Measurements from ENCODE around the gene ALPK1.
A peak's percentile ranks its signal among the peaks of the same experiment; 100 is the strongest.

The ALPK1 gene

DNA sequence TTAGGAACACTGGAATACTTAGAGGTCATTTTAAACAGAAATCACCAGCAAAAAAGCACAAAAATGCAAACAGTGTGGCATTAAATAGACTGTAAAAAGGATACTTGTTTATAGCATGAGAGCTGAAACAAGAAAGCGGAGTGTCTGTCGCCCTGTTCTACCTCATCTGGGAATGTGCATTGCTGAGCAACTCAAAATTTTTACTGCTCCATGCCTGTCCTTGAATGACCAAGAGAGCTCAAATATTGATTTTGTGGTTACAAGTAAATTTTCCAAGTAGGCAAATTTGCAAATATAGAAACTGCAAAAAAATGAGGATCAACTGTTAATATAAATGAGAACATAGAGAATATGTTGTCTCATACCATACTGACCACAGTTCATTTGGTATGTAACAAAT is 40.1 kb upstream of the ALPK1 start:
- TF ChIP-seq ZC3H10 (CRISPR knock-in tag; IDR thresholded peaks at IDR 0.05) (no peak), TCF4 (CRISPR knock-in tag; IDR thresholded peaks at IDR 0.05; ENCODE audit: borderline replicate concordance) (no peak), TOX (CRISPR knock-in tag; IDR thresholded peaks at IDR 0.05; ENCODE audit: borderline replicate concordance) (no peak), ARNTL (CRISPR knock-in tag; IDR thresholded peaks at IDR 0.05; ENCODE audit: borderline replicate concordance, low read depth) (no peak), SNAI2 (CRISPR knock-in tag; IDR thresholded peaks at IDR 0.05) (no peak), ZNF70 (CRISPR knock-in tag; IDR thresholded peaks at IDR 0.05) (no peak), ISL1 (CRISPR knock-in tag; IDR thresholded peaks at IDR 0.05) (no peak), ZFP3 (CRISPR knock-in tag; IDR thresholded peaks at IDR 0.05) (no peak), OSR1 (CRISPR knock-in tag; IDR thresholded peaks at IDR 0.05) (no peak), ZNF8 (CRISPR knock-in tag; IDR thresholded peaks at IDR 0.05) (no peak), CSDC2 (CRISPR knock-in tag; IDR thresholded peaks at IDR 0.05) (no peak)
- TF ChIP-seq, protein P1, sequence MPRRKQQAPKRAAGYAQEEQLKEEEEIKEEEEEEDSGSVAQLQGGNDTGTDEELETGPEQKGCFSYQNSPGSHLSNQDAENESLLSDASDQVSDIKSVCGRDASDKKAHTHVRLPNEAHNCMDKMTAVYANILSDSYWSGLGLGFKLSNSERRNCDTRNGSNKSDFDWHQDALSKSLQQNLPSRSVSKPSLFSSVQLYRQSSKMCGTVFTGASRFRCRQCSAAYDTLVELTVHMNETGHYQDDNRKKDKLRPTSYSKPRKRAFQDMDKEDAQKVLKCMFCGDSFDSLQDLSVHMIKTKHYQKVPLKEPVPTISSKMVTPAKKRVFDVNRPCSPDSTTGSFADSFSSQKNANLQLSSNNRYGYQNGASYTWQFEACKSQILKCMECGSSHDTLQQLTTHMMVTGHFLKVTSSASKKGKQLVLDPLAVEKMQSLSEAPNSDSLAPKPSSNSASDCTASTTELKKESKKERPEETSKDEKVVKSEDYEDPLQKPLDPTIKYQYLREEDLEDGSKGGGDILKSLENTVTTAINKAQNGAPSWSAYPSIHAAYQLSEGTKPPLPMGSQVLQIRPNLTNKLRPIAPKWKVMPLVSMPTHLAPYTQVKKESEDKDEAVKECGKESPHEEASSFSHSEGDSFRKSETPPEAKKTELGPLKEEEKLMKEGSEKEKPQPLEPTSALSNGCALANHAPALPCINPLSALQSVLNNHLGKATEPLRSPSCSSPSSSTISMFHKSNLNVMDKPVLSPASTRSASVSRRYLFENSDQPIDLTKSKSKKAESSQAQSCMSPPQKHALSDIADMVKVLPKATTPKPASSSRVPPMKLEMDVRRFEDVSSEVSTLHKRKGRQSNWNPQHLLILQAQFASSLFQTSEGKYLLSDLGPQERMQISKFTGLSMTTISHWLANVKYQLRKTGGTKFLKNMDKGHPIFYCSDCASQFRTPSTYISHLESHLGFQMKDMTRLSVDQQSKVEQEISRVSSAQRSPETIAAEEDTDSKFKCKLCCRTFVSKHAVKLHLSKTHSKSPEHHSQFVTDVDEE (CRISPR knock-in tag; IDR thresholded peaks at IDR 0.05), result no peak
- TF ChIP-seq, protein P2, sequence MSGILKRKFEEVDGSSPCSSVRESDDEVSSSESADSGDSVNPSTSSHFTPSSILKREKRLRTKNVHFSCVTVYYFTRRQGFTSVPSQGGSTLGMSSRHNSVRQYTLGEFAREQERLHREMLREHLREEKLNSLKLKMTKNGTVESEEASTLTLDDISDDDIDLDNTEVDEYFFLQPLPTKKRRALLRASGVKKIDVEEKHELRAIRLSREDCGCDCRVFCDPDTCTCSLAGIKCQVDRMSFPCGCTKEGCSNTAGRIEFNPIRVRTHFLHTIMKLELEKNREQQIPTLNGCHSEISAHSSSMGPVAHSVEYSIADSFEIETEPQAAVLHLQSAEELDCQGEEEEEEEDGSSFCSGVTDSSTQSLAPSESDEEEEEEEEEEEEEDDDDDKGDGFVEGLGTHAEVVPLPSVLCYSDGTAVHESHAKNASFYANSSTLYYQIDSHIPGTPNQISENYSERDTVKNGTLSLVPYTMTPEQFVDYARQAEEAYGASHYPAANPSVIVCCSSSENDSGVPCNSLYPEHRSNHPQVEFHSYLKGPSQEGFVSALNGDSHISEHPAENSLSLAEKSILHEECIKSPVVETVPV (CRISPR knock-in tag; IDR thresholded peaks at IDR 0.05), result no peak
- no peak for ATAC-seq

DNA sequence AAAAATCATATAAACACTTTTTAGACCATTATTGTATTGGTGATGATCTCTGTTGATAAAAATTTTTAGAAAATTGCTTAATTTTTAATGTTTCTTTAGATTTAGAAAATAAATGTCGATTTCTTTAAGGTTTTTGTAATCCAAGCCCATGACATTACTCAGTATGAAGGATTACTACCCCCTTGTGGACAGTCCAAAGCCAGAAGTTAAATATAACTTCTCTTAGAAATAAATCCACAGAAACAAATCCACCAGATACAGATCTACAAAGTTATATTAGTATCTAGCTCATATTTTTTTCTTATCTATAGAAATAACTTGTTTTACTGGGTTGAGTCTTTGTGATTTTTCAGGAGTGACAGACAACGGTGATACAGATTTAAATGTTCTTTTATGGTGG is 30.3 kb upstream of the ALPK1 start:
- ATAC-seq, result peak; percentile 67
- TF ChIP-seq ZC3H10 (CRISPR knock-in tag; IDR thresholded peaks at IDR 0.05) (no peak), ZNF8 (CRISPR knock-in tag; IDR thresholded peaks at IDR 0.05) (no peak), GLIS3 (CRISPR knock-in tag; IDR thresholded peaks at IDR 0.05) (no peak), OSR1 (CRISPR knock-in tag; IDR thresholded peaks at IDR 0.05) (no peak), BACH2 (CRISPR knock-in tag; IDR thresholded peaks at IDR 0.05; ENCODE audit: borderline replicate concordance) (no peak), CSDC2 (CRISPR knock-in tag; IDR thresholded peaks at IDR 0.05) (no peak), ZNF70 (CRISPR knock-in tag; IDR thresholded peaks at IDR 0.05) (no peak), ARNTL (CRISPR knock-in tag; IDR thresholded peaks at IDR 0.05; ENCODE audit: borderline replicate concordance, low read depth) (no peak), SNAI2 (CRISPR knock-in tag; IDR thresholded peaks at IDR 0.05) (no peak), ESRRG (CRISPR knock-in tag; IDR thresholded peaks at IDR 0.05) (no peak), ZFP3 (CRISPR knock-in tag; IDR thresholded peaks at IDR 0.05) (no peak), ZFP30 (CRISPR knock-in tag; IDR thresholded peaks at IDR 0.05) (no peak), RARB (CRISPR knock-in tag; IDR thresholded peaks at IDR 0.05) (no peak)
- TF ChIP-seq, protein P1 (CRISPR knock-in tag; IDR thresholded peaks at IDR 0.05), result no peak
- TF ChIP-seq, protein P2 (CRISPR knock-in tag; IDR thresholded peaks at IDR 0.05), result no peak
- TF ChIP-seq, protein P3, sequence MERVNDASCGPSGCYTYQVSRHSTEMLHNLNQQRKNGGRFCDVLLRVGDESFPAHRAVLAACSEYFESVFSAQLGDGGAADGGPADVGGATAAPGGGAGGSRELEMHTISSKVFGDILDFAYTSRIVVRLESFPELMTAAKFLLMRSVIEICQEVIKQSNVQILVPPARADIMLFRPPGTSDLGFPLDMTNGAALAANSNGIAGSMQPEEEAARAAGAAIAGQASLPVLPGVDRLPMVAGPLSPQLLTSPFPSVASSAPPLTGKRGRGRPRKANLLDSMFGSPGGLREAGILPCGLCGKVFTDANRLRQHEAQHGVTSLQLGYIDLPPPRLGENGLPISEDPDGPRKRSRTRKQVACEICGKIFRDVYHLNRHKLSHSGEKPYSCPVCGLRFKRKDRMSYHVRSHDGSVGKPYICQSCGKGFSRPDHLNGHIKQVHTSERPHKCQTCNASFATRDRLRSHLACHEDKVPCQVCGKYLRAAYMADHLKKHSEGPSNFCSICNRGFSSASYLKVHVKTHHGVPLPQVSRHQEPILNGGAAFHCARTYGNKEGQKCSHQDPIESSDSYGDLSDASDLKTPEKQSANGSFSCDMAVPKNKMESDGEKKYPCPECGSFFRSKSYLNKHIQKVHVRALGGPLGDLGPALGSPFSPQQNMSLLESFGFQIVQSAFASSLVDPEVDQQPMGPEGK (CRISPR knock-in tag; IDR thresholded peaks at IDR 0.05; ENCODE audit: borderline replicate concordance), result no peak
- TF ChIP-seq, protein P4, sequence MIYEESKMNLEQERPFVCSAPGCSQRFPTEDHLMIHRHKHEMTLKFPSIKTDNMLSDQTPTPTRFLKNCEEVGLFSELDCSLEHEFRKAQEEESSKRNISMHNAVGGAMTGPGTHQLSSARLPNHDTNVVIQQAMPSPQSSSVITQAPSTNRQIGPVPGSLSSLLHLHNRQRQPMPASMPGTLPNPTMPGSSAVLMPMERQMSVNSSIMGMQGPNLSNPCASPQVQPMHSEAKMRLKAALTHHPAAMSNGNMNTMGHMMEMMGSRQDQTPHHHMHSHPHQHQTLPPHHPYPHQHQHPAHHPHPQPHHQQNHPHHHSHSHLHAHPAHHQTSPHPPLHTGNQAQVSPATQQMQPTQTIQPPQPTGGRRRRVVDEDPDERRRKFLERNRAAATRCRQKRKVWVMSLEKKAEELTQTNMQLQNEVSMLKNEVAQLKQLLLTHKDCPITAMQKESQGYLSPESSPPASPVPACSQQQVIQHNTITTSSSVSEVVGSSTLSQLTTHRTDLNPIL (CRISPR knock-in tag; IDR thresholded peaks at IDR 0.05; ENCODE audit: low read depth), result no peak
- TF ChIP-seq, protein P5, sequence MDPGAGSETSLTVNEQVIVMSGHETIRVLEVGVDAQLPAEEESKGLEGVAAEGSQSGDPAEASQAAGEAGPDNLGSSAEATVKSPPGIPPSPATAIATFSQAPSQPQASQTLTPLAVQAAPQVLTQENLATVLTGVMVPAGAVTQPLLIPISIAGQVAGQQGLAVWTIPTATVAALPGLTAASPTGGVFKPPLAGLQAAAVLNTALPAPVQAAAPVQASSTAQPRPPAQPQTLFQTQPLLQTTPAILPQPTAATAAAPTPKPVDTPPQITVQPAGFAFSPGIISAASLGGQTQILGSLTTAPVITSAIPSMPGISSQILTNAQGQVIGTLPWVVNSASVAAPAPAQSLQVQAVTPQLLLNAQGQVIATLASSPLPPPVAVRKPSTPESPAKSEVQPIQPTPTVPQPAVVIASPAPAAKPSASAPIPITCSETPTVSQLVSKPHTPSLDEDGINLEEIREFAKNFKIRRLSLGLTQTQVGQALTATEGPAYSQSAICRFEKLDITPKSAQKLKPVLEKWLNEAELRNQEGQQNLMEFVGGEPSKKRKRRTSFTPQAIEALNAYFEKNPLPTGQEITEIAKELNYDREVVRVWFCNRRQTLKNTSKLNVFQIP (CRISPR knock-in tag; IDR thresholded peaks at IDR 0.05; ENCODE audit: borderline replicate concordance, low read depth), result no peak
